DOHH2 (cell line): Measurements from ENCODE around the gene DOCK1.

Experiments used
- H3F3A ChIP-seq: fragments of 200-600 bp; sonication (generic), shearing (Covaris generic); 2 replicates; pipeline ENCODE4 v1.6.0; 2016; ENCODE audit warnings: antibody characterized with exemption, mild to moderate bottlenecking; ENCODE audit not compliant: control insufficient read depth, insufficient read depth
- H3K27ac ChIP-seq: fragments of 200-600 bp; sonication (generic); 2 replicates; pipeline ENCODE4 v1.5.1; 2014; ENCODE audit warnings: low read depth, mild to moderate bottlenecking, low read length, moderate library complexity
- H3K27me3 ChIP-seq: fragments of 200-600 bp; sonication (generic); 2 replicates; pipeline ENCODE4 v1.6.1; 2014; ENCODE audit warnings: mild to moderate bottlenecking, low read length, mixed read lengths; ENCODE audit not compliant: control insufficient read depth
- H3K36me3 ChIP-seq: fragments of 200-600 bp; sonication (generic); 2 replicates; pipeline ENCODE4 v1.6.1; 2014; ENCODE audit warnings: mild to moderate bottlenecking, low read length, moderate library complexity, mixed read lengths; ENCODE audit not compliant: control insufficient read depth
- H3K4me1 ChIP-seq: fragments of 200-600 bp; sonication (generic); 2 replicates; pipeline ENCODE4 v1.6.1; 2014; ENCODE audit warnings: mild to moderate bottlenecking, low read length, mixed read lengths; ENCODE audit not compliant: control insufficient read depth
- H3K4me2 ChIP-seq: fragments of 200-600 bp; sonication (generic); 2 replicates; pipeline ENCODE4 v1.6.0; 2014; ENCODE audit warnings: mild to moderate bottlenecking, low read length, moderate library complexity
- H3K4me3 ChIP-seq: fragments of 200-600 bp; sonication (generic); 2 replicates; pipeline ENCODE4 v1.5.1; 2014; ENCODE audit warnings: mild to moderate bottlenecking, low read length, mixed read lengths
- H3K79me2 ChIP-seq: fragments of 200-600 bp; sonication (generic); 2 replicates; pipeline ENCODE4 v1.6.1; 2014; ENCODE audit warnings: mild to moderate bottlenecking, low read length, mixed read lengths; ENCODE audit not compliant: control insufficient read depth
- H3K9me2 ChIP-seq: fragments of 200-600 bp; sonication (generic); replicated peaks from 2 replicates; pipeline ENCODE4 v1.6.1; 2014; ENCODE audit warnings: mild to moderate bottlenecking, low read length, mixed read lengths; ENCODE audit not compliant: control insufficient read depth
- H3K9me3 ChIP-seq: fragments of 200-600 bp; sonication (generic); 2 replicates; pipeline ENCODE4 v1.6.1; 2014; ENCODE audit warnings: antibody characterized with exemption, low read length, mixed read lengths; ENCODE audit not compliant: control insufficient read depth, insufficient read depth
- H4K20me1 ChIP-seq: fragments of 200-600 bp; sonication (generic); 2 replicates; pipeline ENCODE4 v1.6.0; 2014; ENCODE audit warnings: low read depth, mild to moderate bottlenecking, antibody characterized with exemption, low read length, moderate library complexity; ENCODE audit not compliant: control insufficient read depth, insufficient read depth
- EZH2phosphoT487 ChIP-seq: fragments of 200-600 bp; sonication (generic); IDR thresholded peaks from 2 replicates; pipeline ENCODE4 v1.6.1; 2017; ENCODE audit warnings: borderline replicate concordance, mild to moderate bottlenecking, antibody characterized with exemption, low read length, moderate library complexity, mixed read lengths
- TF ChIP-seq, protein P1 (sequence below): fragments of 200-600 bp; sonication (generic); IDR thresholded peaks from one replicate; pipeline ENCODE4 v1.5.1; 2014; ENCODE audit warnings: antibody characterized with exemption, mild to moderate bottlenecking, low read depth, low read length; ENCODE audit not compliant: poor library complexity, severe bottlenecking

DOCK1 gene

DNA sequence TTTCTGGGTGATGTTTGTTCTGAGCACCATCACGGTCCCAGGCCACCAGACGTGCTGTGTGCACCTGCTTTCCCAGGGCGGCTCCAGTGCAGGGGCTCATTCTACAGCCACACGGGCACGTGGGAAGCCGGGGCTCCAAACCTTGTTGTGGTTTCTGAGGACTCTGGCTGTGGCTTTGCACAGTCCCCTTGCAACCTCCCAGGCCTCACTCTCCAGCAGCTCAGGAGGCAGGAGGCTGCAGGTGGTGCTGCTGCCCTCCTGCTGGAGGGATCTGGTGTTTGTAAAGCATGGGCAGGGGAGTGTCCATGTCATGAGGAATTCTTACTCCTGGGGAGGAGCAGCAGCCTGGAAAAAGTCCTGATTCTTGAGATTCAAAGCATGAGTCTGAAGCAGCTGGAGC is 236.9 kb downstream of the DOCK1 start:
- Histone ChIP-seq H3K9me2 (no peaks in the 10 kb centered on the region), H3K4me3 (no peak overlapping the region), H3F3A (no peaks in the 10 kb centered on the region), H4K20me1 (no peaks in the 10 kb centered on the region), H3K4me1 (no peaks in the 10 kb centered on the region), H3K9me3 (peaks cover 1% of the 10 kb centered on the region; the same call in 1 of the 2 replicates), H3K4me2 (no peak overlapping the region), H3K27me3 (no peaks in the 10 kb centered on the region), H3K79me2 (no peaks in the 10 kb centered on the region), H3K36me3 (no peaks in the 10 kb centered on the region), H3K27ac (no peak overlapping the region)
- TF ChIP-seq, protein P1, sequence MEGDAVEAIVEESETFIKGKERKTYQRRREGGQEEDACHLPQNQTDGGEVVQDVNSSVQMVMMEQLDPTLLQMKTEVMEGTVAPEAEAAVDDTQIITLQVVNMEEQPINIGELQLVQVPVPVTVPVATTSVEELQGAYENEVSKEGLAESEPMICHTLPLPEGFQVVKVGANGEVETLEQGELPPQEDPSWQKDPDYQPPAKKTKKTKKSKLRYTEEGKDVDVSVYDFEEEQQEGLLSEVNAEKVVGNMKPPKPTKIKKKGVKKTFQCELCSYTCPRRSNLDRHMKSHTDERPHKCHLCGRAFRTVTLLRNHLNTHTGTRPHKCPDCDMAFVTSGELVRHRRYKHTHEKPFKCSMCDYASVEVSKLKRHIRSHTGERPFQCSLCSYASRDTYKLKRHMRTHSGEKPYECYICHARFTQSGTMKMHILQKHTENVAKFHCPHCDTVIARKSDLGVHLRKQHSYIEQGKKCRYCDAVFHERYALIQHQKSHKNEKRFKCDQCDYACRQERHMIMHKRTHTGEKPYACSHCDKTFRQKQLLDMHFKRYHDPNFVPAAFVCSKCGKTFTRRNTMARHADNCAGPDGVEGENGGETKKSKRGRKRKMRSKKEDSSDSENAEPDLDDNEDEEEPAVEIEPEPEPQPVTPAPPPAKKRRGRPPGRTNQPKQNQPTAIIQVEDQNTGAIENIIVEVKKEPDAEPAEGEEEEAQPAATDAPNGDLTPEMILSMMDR, result no peak
- no peak for TF ChIP-seq EZH2phosphoT487

- H3K4me3 ChIP-seq, result no peak overlapping the region
- TF ChIP-seq, protein P1, result no peak
- no peak for TF ChIP-seq EZH2phosphoT487
Measured at GRCh38 chr10:127142856-127143255, 237.6 kb downstream of the DOCK1 start.

DNA sequence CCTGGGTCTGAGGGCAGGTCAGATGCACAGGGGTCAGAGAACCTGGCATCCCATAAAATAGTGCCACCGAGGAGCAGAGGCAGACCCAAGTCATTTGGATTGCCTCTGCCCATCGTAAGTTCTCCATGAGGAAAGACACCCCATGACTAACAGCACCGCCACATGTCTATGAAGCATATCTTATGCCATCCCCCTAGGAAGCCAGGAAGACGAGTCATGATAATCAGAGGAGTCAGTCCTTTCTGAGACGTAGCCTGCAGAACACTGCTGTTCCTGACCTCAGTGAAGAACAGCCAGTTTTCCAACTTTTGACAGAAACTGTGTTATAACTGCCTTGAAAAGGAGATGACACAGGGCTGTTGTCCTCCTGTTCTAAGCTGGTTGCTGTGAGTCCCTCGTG is 239.9 kb downstream of the DOCK1 start:
- no peaks in the 10 kb centered on the region for H3K79me2 ChIP-seq

More at GRCh38 chr10:127142856-127143255, 237.6 kb downstream of the DOCK1 start:
- Histone ChIP-seq H3K27me3 (no peaks in the 10 kb centered on the region), H3F3A (no peaks in the 10 kb centered on the region), H3K9me2 (no peaks in the 10 kb centered on the region), H3K79me2 (no peaks in the 10 kb centered on the region), H3K27ac (no peak overlapping the region), H3K36me3 (no peaks in the 10 kb centered on the region), H4K20me1 (no peaks in the 10 kb centered on the region), H3K4me1 (no peaks in the 10 kb centered on the region), H3K4me2 (no peak overlapping the region), H3K9me3 (peaks cover 3% of the 10 kb centered on the region; the same call in 1 of the 2 replicates)

More for the DNA sequence above, 239.9 kb downstream of the DOCK1 start:
- H3K4me3 ChIP-seq, result no peak overlapping the region
- no peaks in the 10 kb centered on the region for H4K20me1 ChIP-seq
- no peak overlapping the region for H3K4me2 ChIP-seq
- no peaks in the 10 kb centered on the region for H3K4me1 ChIP-seq
- H3K27ac ChIP-seq, result no peak overlapping the region
- H3F3A ChIP-seq, result no peaks in the 10 kb centered on the region
- TF ChIP-seq EZH2phosphoT487, result no peak
- TF ChIP-seq, protein P1, result no peak
- no peaks in the 10 kb centered on the region for H3K36me3 ChIP-seq
- peaks cover 6% of the 10 kb centered on the region; the same call in 1 of the 2 replicates for H3K9me3 ChIP-seq
- H3K9me2 ChIP-seq, result no peaks in the 10 kb centered on the region
- no peaks in the 10 kb centered on the region for H3K27me3 ChIP-seq
